Uterus (tissue), 2 donors: ENCODE data around the gene SLCO2B1.

Experiments
- CTCF ChIP-seq, 4 experiments: fragments of 200-600 bp in 2 of 4; fragments of 450-650 bp in 2 of 4; sonication (generic) in 2 of 4; IDR thresholded peaks; one replicate each; pipeline ENCODE4 v1.5.1; 2016 to 2019; ENCODE audit warnings: antibody characterized with exemption in 4 of 4, mild to moderate bottlenecking in 2 of 4, moderate library complexity in 1 of 4
- POLR2A ChIP-seq, 2 donors: fragments of 450-650 bp; IDR thresholded peaks; one replicate each; pipeline ENCODE4 v1.6.1; 2016; ENCODE audit warnings: antibody characterized with exemption in 2 of 2, mild to moderate bottlenecking in 1 of 2, moderate library complexity in 1 of 2

GRCh38 chr11:75159151-75159953, 8.4 kb downstream of the SLCO2B1 start:
- TF ChIP-seq CTCF (IDR thresholded peaks at IDR 0.05) (no peak), POLR2A (IDR thresholded peaks at IDR 0.05) (no peak)
